GM18858 (cell line): ENCODE measurements around the gene HOXB3.

Experiments
- ATAC-seq: cut with Tn5 transposase; IDR thresholded peaks from one replicate; pipeline ENCODE4 v1.9.1; 2021; ENCODE audit not compliant: unreplicated experiment

HOXB3 gene

GRCh38 chr17:48626245-48627117, 36.4 kb upstream of the HOXB3 start, which contains the start of gene HOXB9:
HOXB9 (minus strand) TSS chr17:48626358; CDS start chr17:48626269, 89 bp downstream.
- ATAC-seq, result no peak

- ATAC-seq, result no peak
Measured at GRCh38 chr17:48625495-48626244, 35.6 kb upstream of the HOXB3 start.

- ATAC-seq, result no peak
Measured at GRCh38 chr17:48624544-48625494, 34.8 kb upstream of the HOXB3 start.

GRCh38 chr17:48624118-48624517, 34.1 kb upstream of the HOXB3 start:
- no peak for ATAC-seq

DNA sequence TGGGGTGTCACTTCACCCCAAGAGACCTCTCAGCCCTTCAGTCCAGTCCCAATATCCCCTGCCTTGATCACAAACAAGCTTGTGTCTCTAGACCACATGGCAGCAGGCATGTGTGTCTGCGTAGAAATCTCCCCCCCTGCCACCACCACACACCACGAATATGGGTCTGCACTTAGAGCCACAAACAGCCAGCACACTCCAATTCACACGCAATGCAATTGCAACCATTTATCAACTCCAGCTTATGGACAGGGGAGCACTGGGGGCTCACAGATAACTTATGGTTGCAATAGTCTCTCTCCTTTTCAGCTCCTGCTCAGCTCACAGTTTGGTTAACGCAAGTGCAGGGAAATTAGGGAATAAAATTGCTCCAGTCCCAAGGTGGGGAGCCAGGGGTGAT, 33.5 kb upstream of the HOXB3 start:
- no peak for ATAC-seq

DNA sequence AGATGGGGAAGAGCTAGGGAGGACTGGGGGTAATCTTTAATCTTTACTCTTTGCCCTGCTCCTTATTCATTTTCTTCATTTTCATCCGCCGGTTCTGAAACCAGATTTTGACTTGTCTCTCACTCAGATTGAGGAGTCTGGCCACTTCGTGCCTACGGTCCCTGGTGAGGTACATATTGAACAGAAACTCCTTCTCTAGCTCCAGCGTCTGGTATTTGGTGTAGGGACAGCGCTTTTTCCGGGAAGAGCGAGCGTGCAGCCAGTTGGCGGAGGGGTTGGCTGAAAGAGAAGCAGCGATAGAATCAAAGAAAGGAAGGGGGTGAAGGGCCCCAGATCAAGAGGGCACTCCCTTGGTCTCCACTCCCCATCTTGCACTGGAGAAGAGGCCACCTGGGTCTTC, 32.8 kb upstream of the HOXB3 start:
- no peak for ATAC-seq

- no peak for ATAC-seq
Measured at GRCh38 chr17:48621410-48622392, 31.7 kb upstream of the HOXB3 start.

DNA sequence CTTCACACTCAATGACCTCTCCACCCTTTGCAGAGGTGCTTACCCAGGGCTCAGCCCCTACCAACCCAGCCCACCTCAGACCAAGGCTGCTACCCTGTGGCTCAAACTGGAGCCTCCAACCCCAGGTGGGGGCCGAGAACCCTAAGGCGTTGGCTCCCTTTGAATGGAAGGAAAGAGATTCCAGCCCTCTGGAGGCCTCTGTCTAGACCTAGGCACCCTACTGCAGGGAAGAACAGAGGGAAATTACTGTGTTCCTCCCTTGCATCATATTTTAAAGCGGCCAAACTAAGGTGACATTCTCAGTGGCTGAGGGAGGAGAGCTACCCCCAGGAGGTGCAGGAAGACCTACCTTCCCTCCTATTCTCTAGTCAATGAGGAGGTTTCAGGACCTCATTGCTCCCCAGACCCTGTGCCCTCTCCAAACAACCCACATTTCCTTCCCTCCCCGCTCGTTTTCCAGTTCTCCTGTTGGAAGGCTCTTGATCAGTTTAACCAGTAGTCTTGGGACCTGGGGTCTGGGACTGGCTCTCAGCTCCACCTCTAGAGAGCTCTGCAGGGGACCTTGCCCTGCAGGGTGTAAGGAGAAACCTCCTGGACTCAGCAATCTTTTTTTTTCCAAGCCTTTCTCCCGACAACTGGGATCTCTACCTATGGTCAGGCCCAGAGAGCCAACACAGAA, 30.6 kb upstream of the HOXB3 start:
- no peak for ATAC-seq

- no peak for ATAC-seq
Measured at GRCh38 chr17:48619826-48620449, 29.9 kb upstream of the HOXB3 start.

DNA sequence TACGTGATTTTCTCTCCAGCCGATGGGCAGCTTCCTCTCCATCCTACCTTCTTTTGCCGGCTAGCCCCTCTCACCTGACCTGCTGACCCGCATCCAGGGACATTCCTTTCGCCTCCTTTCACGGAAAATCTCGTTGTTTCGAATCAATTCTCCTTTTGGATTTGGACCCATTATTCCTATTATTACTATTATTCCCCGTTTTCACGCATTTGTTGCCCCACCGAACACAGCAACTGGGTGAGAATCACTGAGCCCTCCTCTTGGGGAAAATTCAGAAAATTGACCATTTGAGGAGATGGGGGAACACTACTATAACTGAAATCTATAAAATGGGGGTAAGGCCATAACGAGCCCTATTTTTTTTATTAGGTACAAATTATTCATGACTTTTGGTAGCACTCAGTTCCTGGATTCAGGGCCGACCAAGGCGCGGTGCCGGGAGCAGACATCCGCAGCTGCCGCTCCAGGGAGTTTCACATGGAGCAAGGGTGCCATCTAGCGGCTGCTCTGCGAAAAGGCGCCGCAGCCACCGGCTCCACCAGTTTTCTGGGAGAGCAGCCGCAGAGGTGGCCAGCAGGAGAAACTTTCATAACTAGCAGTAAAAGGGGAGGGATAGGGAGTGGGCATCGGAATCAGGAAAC, 28.3 kb upstream of the HOXB3 start:
- no peak for ATAC-seq

- no peak for ATAC-seq
Measured at GRCh38 chr17:48617471-48618255, 27.6 kb upstream of the HOXB3 start.

GRCh38 chr17:48616717-48617470, 26.9 kb upstream of the HOXB3 start:
- no peak for ATAC-seq

DNA sequence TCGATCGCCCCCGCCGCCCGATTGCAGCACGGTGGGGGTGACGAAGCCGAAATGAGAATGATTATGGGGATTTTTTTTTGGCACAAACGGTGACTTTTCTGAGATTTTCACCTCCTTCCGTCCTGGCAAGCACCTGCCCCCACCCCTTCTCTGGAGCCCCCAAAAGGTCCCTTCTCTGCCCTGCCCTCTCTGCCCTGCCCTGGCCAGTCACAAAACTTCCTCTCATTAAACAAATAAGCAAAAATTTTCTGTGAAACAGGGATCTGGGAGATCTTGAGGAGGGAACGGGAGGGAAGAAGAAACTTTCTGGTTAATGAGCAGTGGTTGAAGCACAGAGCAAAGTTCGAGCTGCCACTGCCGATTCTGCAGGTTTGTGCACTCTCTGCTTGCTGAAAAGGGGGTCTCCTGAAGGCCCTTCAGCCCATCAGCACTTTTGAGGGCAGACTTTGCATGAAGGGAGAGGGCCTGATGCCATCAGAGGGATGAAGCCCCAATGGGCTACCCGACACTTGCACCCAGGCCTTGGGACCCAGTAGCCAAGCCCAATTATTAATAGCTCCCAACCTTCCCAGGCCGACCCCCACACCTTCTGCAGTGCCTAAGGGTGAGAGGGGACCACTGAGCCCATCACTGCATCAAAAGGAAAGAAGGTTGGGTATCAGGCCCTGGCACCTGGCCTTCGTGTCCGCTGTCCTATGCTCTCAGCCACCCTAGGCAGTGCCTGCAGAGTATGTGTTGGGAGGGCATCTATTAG, 26.1 kb upstream of the HOXB3 start:
- ATAC-seq, result no peak

DNA sequence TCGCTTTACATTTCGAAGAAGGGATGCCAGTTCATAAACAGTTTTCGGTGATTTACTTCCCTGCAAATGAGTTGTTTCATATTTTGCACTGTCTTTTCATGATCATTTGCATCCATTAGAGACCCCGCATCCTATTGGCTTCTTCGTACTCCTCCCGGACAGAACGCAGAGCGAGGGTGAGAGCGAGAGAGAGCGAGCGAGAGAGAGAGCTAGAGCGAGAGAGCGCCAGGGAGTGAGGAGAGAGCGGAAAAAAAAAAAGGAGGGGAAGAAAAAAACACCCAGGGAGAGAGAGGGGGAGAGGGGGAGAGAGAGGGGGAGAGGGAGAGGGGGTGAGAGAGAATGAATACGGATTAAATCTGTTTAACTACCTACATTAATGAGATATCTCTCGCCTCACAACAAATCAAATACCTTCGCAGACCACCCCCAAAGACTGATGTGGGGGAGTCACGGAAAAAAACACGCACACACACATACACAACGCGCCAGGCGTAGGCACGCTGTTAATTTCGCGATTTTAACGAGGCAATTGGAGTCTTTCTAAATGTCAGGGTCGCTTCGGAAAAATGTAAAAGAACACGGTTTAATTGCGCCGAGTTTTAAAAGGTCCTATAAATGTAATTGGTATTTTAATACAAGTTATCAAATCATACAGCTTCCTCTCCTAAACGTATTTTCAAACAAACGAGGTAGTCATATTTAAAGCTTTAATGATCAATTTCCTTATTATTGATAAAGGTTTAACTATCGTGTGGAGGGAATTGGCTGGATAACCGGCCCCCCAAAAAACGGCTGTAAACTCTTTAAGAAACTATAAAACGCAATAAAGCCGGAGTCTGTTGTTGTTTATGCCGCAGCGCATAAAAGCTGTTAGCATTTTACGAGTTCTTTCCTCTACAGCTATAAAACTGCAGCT, 25.3 kb upstream of the HOXB3 start, which contains the start of gene HOXB8:
Gene HOXB8, minus strand, starts transcription at position 246 of the 916 bp plus-strand sequence. CDS start 588 bp downstream, outside the sequence.
- ATAC-seq, result no peak
